DMS153 treated with DMSO at 0.1 percent for 48 hours (cell line): ENCODE data around the gene PJVK.

ENCODE experiments used
- DNase-seq: peaks from one replicate; lab custom pipeline; 2025; ENCODE audit not compliant: unreplicated experiment; lab: John Stamatoyannopoulos, UW

The PJVK gene

GRCh38 chr2:178480227-178481181 lies 29.3 kb downstream of the PJVK start, which contains the start of gene PLEKHA3:
Gene PLEKHA3, plus strand, starts transcription at chr2:178480457. Its CDS starts 413 bp downstream, at chr2:178480870.
- peak; percentile 52 for DNase-seq

GRCh38 chr2:178482437-178482836 lies 31.3 kb downstream of the PJVK start:
- no peak for DNase-seq

- peak; percentile 53 for DNase-seq
Measured at GRCh38 chr2:178484245-178485041, 33.3 kb downstream of the PJVK start.

- DNase-seq: no peak
Measured at GRCh38 chr2:178485356-178485755, 34.2 kb downstream of the PJVK start.

DNA sequence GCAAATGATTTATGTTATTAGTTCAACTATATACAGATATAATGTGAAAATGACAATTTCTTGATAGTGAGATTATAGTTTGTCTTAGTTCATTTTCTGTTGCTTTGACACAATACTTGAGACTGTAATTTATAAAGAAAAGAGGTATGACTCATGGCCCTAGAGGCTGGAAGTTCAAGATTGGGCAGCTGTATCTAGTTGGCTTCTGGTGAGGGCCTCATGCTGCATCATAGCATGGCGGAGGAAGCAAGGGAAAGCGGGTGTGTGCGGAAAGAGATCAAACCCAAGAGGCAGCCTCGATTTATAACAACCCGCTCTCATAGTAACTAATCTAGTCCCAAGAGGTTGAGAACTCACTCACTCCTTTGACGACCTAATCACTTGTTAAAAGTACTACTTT lies 40.4 kb downstream of the PJVK start:
- no peak for DNase-seq

DNA sequence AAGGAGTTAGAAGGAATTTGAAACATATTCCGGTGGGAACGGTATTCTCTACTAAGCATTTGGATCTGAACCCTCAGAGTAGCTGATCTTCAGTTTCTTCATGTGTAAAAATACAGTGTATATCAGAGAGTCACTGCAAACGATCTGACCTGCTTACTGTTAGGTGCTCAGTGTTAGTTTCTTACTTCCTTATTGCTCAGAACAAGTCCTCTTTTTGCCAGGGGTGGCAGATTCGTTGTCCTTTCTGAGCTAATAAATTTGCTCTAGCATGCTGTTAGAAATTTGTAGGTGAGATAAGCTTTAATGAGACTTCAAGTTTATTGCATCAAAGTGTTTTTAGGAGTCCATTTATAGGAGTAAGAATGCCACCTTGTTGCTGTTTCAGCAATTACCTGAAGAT lies 44.9 kb downstream of the PJVK start:
- no peak for DNase-seq

DNA sequence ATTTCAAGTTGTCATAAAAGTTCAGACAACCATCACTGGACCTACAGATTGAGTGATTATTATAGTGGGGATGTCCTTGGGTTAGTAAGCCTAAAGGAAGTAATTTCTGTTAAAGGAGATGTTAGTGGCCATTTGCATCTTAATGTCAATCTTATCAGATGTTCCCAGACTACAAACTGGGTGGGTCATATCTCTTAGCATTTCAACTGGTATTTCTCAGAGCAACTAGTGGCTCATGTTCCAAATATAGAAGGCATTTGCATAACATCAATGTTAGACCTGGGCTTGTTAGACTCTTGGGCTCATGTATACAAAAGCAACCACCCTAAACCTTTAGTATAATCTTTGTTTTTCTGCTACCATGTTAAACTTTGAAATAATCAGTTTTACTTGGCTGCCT lies 47.0 kb downstream of the PJVK start:
- no peak for DNase-seq

DNA sequence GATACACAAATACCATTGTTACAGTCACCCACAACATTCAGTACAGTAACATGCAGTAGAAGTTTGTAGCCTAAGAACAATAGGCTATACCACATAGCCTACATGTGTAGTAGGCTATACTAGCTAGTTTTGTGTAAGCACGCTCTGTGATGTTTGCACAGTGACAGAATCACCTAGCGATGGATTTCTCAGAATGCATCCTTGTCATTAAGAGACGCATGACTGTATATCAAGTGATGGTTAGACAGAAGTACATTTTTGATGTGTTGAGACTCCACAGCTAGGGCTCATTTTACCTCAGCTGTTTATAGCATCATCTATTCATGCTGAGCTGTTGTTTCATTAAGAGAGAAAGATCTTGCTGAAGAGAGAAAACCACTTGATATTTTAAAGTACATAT lies 48.5 kb downstream of the PJVK start:
- no peak for DNase-seq

- DNase-seq: no peak
Measured at GRCh38 chr2:178502751-178503150, 51.6 kb downstream of the PJVK start.

DNA sequence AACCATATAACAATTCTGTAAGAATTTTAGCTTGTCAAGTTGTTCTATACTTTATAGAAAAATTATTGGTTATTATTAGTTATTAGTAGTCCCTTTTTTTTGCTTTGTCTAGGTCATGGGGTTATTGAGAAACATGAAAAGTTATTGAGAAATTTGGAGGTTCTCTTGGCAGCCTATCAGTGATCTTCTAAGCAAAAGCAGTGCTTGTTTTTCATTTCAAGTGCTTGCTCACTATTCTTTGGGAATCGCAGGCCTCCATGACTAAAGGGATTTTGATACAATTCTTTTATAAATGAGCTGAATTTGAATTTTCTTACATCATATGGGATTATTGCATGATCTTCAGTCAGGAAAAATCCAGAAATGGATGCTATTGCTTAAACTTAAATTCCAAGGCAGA lies 54.9 kb downstream of the PJVK start:
- DNase-seq: no peak

- no peak for DNase-seq
Measured at GRCh38 chr2:178506524-178506923, 55.3 kb downstream of the PJVK start.

- DNase-seq: no peak
Measured at GRCh38 chr2:178506949-178507348, 55.8 kb downstream of the PJVK start.

DNA sequence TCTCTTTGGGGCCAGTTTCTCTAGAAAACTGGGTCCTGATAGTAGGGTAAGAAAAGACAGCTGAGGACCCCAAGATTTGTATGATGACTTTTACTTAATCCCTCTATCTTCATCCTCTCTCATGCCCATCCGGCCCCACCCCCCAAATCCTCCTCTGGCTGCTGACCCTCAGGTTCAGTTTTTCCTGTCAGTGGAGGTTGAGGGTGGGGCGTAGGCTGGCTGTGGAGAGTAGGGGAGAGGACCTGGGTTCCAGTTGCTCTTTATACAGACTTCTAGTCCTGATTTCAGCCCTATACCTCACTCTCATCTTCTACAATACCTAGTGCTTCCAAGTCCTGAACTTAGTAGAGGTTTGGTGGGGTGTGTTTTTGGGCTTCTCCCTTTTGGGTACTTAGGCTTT lies 57.5 kb downstream of the PJVK start:
- DNase-seq: no peak

- DNase-seq: no peak
Measured at GRCh38 chr2:178510384-178510783, 59.2 kb downstream of the PJVK start.
